ENCODE results near the gene CCDC83.

- TF ChIP-seq GATA2 (IDR thresholded peaks at IDR 0.05; ENCODE audit: low read depth, low read length): no peak
- TF ChIP-seq GATA3 (IDR thresholded peaks at IDR 0.05; ENCODE audit: low read depth, low read length): no peak
Measured at GRCh38 chr11:85923455-85923854, 68.3 kb downstream of the CCDC83 start.
